ENCODE data around the gene JARID2. TPM values are rescaled to one million over a fixed set of nuclear protein-coding genes. Genes with fewer than 3 reads are reported as not detected.

JARID2 gene
- total RNA-seq, 1 experiment from 2014 or later = 180 TPM

GRCh38 chr6:15499591-15499990 lies 253.7 kb downstream of the JARID2 start:
- ChIA-PET CTCF (no interaction called here), POLR2A (no interaction called here)
- Mint-ChIP-seq H3K27me3 (ENCODE audit: low read depth) (no peaks in the 10 kb centered on the region; the same call in 1 of the 2 replicates), H3K9me3 (no peaks in the 10 kb centered on the region), H3K27ac (peak overlapping the region; percentile 76), H3K4me3 (no peak overlapping the region), H3K36me3 (peaks cover 90% of the 10 kb centered on the region), H3K4me1 (peaks cover 36% of the 10 kb centered on the region)
- no peak for TF ChIP-seq RORB (CRISPR knock-in tag; IDR thresholded peaks at IDR 0.05)
- TF ChIP-seq AR (CRISPR knock-in tag; IDR thresholded peaks at IDR 0.05) = no peak
- TF ChIP-seq PRRX2 (CRISPR knock-in tag; IDR thresholded peaks at IDR 0.05) = no peak
- TF ChIP-seq ZNF425 (CRISPR knock-in tag; conservative IDR thresholded peaks at IDR 0.05) = no peak
- no peak for TF ChIP-seq ESRRA (CRISPR knock-in tag; IDR thresholded peaks at IDR 0.05; ENCODE audit: borderline replicate concordance)
- no peak for TF ChIP-seq ZNF263 (CRISPR knock-in tag; IDR thresholded peaks at IDR 0.05; ENCODE audit: low read depth)
- no peak for ATAC-seq
- no peak for DNase-seq (ENCODE audit: low spot score)

- DNase-seq (ENCODE audit: low spot score) (no peak), ATAC-seq (no peak)
- Mint-ChIP-seq H3K9me3 (no peaks in the 10 kb centered on the region), H3K27ac (peak overlapping the region; percentile 87), H3K4me1 (peaks cover 36% of the 10 kb centered on the region), H3K27me3 (ENCODE audit: low read depth) (no peaks in the 10 kb centered on the region; the same call in 1 of the 2 replicates), H3K4me3 (no peak overlapping the region), H3K36me3 (peaks cover 91% of the 10 kb centered on the region)
- CTCF ChIA-PET = no interaction called here
- POLR2A ChIA-PET = no interaction called here
- TF ChIP-seq SMAD3 (CRISPR knock-in tag; IDR thresholded peaks at IDR 0.05; ENCODE audit: borderline replicate concordance) (no peak), ZNF532 (CRISPR knock-in tag; IDR thresholded peaks at IDR 0.05; ENCODE audit: borderline replicate concordance) (no peak), ZNF138 (CRISPR knock-in tag; conservative IDR thresholded peaks at IDR 0.05) (no peak), CDX4 (CRISPR knock-in tag; IDR thresholded peaks at IDR 0.05; ENCODE audit: borderline replicate concordance) (no peak), ZSCAN18 (CRISPR knock-in tag; IDR thresholded peaks at IDR 0.05) (no peak), GABPB1 (CRISPR knock-in tag; IDR thresholded peaks at IDR 0.05) (no peak), NFATC4 (CRISPR knock-in tag; IDR thresholded peaks at IDR 0.05) (no peak), ZNF317 (CRISPR knock-in tag; IDR thresholded peaks at IDR 0.05; ENCODE audit: borderline replicate concordance, low read depth) (no peak), RELA (CRISPR knock-in tag; IDR thresholded peaks at IDR 0.05; ENCODE audit: borderline replicate concordance) (no peak), CTCF (IDR thresholded peaks at IDR 0.05) (no peak), ZNF121 (CRISPR knock-in tag; IDR thresholded peaks at IDR 0.05) (no peak), JAZF1 (CRISPR knock-in tag; IDR thresholded peaks at IDR 0.05) (no peak), NR3C1 (CRISPR knock-in tag; conservative IDR thresholded peaks at IDR 0.05; ENCODE audit: low read depth) (no peak), ZNF263 (CRISPR knock-in tag; IDR thresholded peaks at IDR 0.05; ENCODE audit: low read depth) (no peak), ERG (CRISPR knock-in tag; IDR thresholded peaks at IDR 0.05) (no peak)
These were observed 254.3 kb downstream of the JARID2 start for GRCh38 chr6:15500078-15500740.

All from WTC11 (cell line).